Measurements from ENCODE around the gene VNN1. TPM values are rescaled to one million over a fixed set of nuclear protein-coding genes. Genes with fewer than 3 reads are reported as not detected.

Gene VNN1
- total RNA-seq, 2 experiments from 2014 or later = not detected

GRCh38 chr6:132634796-132635195 is 79.1 kb downstream of the VNN1 start:
- no peak for DNase-seq
- intact Hi-C loops (cut with micrococcal nuclease) = no loop called here
- H3K27ac Mint-ChIP-seq = no peak overlapping the region
- H3K36me3 Mint-ChIP-seq (ENCODE audit: low read depth) = no peaks in the 10 kb centered on the region
- H3K4me1 Mint-ChIP-seq (ENCODE audit: low read depth) = no peaks in the 10 kb centered on the region
- H3K27me3 Mint-ChIP-seq (ENCODE audit: low read depth) = peaks cover 33% of the 10 kb centered on the region
- H3K9me3 Mint-ChIP-seq = no peaks in the 10 kb centered on the region
- CTCF ChIA-PET = interaction anchor here (0.5 kb wide), 1 partner anchor 36 kb away, joined by 3 read pairs; no protein-coding TSS in a partner anchor
- H3K4me3 Mint-ChIP-seq = no peak overlapping the region

- Mint-ChIP-seq H3K4me1 (ENCODE audit: low read depth) (no peaks in the 10 kb centered on the region), H3K27me3 (ENCODE audit: low read depth) (peaks cover 36% of the 10 kb centered on the region), H3K27ac (no peak overlapping the region), H3K4me3 (no peak overlapping the region), H3K9me3 (no peaks in the 10 kb centered on the region), H3K36me3 (ENCODE audit: low read depth) (no peaks in the 10 kb centered on the region)
- DNase-seq = no peak
- intact Hi-C loops (cut with micrococcal nuclease) = no loop called here
- CTCF ChIA-PET = interaction anchor here (1.4 kb wide), 1 partner anchor 11 kb away, joined by 3 read pairs; no protein-coding TSS in a partner anchor
Observed at GRCh38 chr6:132633362-132633761, 80.5 kb downstream of the VNN1 start.

Other genes with a start within 250 kb of the VNN1 start
- gene STX7, start 200.9 kb downstream of the VNN1 start, total RNA-seq = 10 to 100 TPM; 11.3 to 11.7 TPM
- gene TAAR9, start 175.8 kb downstream of the VNN1 start, total RNA-seq = not detected
- not detected for gene TAAR8, start 161.4 kb downstream of the VNN1 start, total RNA-seq
- gene TAAR6, start 143.7 kb downstream of the VNN1 start, total RNA-seq = not detected
- not detected for gene TAAR5, start 124.3 kb downstream of the VNN1 start, total RNA-seq
- not detected for gene TAAR2, start 89.8 kb downstream of the VNN1 start, total RNA-seq
- not detected for gene TAAR1, start 54.9 kb downstream of the VNN1 start, total RNA-seq
- gene VNN2, start 43.8 kb upstream of the VNN1 start, total RNA-seq = 1 to 10 TPM; 7.3 to 7.8 TPM
- 1 to 10 TPM; 5.1 to 6.1 TPM for gene SLC18B1, start 84.6 kb upstream of the VNN1 start, total RNA-seq
- 1,000 to 10,000 TPM; 2,152 to 2,208 TPM for gene RPS12, start 100.5 kb upstream of the VNN1 start, total RNA-seq

Data from activated naive CD4-positive, alpha-beta T cell treated with anti-CD3 and anti-CD28 coated beads for 36 hours (primary cell).